K562 (cell line): ENCODE data around the gene SH3D21. TPM values are rescaled to one million over a fixed set of nuclear protein-coding genes. Genes with fewer than 3 reads are reported as not detected.

Experiments used
- BMI1 ChIP-seq: fragments of 150-350 bp; IDR thresholded peaks from 2 replicates; pipeline ENCODE4 v1.6.1; 2014; ENCODE audit warnings: low read length
- CBFA2T2 ChIP-seq: fragments of 450-650 bp; conservative IDR thresholded peaks from 2 replicates; pipeline ENCODE4 v1.6.1; 2017; ENCODE audit warnings: mild to moderate bottlenecking
- E2F3 ChIP-seq: fragments of 250-450 bp; sonication (Bioruptor Pico); IDR thresholded peaks from 2 replicates; pipeline ENCODE4 v1.4.0; 2020; ENCODE audit warnings: mild to moderate bottlenecking
- FOXJ2 ChIP-seq: fragments of 200-800 bp; sonication (Bioruptor generic); IDR thresholded peaks from 2 replicates; pipeline ENCODE4 v1.6.1; 2016; ENCODE audit warnings: missing genetic modification characterization, missing compliant biosample characterization
- HNRNPUL1 ChIP-seq: fragments of 200-400 bp; formaldehyde crosslinking; IDR thresholded peaks from 2 replicates; pipeline ENCODE4 v1.6.1; 2017; ENCODE audit warnings: low read length
- MYC ChIP-seq, 2 experiments: fragments of 250-450 bp in 1 of 2; sonication (Bioruptor Pico) in 1 of 2; IDR thresholded peaks; 2 replicates each; pipeline versions ENCODE4 v1.5.1 to v1.6.1; 2012 to 2021; ENCODE audit warnings: low read depth in 2 of 2, borderline replicate concordance in 1 of 2, improper control_type of control experiment in 1 of 2, low read length in 1 of 2, mild to moderate bottlenecking in 1 of 2, moderate library complexity in 1 of 2
- SMARCC2 ChIP-seq: fragments of 450-650 bp; IDR thresholded peaks from 2 replicates; pipeline ENCODE4 v1.6.1; 2017; ENCODE audit warnings: antibody characterized with exemption, moderate library complexity, mild to moderate bottlenecking, low read depth
- ZBTB11 ChIP-seq, 3 experiments: fragments of 200-800 bp in 1 of 3; fragments of 250-450 bp in 1 of 3; fragments of 450-650 bp in 1 of 3; sonication (Bioruptor Pico) in 1 of 3; sonication (Bioruptor generic) in 1 of 3; formaldehyde crosslinking in 1 of 3; IDR thresholded peaks; 2 replicates each; pipeline versions ENCODE4 v1.6.1 to v1.8.0; 2016 to 2022; ENCODE audit warnings: mild to moderate bottlenecking in 2 of 3, missing genetic modification characterization in 2 of 3, missing compliant biosample characterization in 1 of 3, moderate library complexity in 1 of 3
- ZNF384 ChIP-seq: IDR thresholded peaks from 2 replicates; pipeline ENCODE4 v1.6.1; 2012; ENCODE audit warnings: low read depth, low read length, improper control_type of control experiment
- ZNF395 ChIP-seq: fragments of 200-800 bp; sonication (Bioruptor generic); IDR thresholded peaks from 2 replicates; pipeline ENCODE4 v1.6.1; 2017; ENCODE audit warnings: missing genetic modification characterization, missing compliant biosample characterization
- ZNF79 ChIP-seq: fragments of 250-450 bp; sonication (Bioruptor Pico); IDR thresholded peaks from 2 replicates; pipeline ENCODE4 v1.4.0; 2020; ENCODE audit warnings: low read depth, mild to moderate bottlenecking, moderate library complexity
- polyA plus RNA-seq, 8 experiments: library from polyadenylated mRNA; depleted of rRNA in 4 of 8; stranded (reverse) in 5 of 8; unstranded in 3 of 8; fragments of >200 nt; fragmentation: Nextera tagmentation in 2 of 8; fragmentation: Illumina TruSeq in 1 of 8; extraction: Ambion mirVana in 2 of 8; extraction: Trizol in 1 of 8; gene quantifications; 2 replicates each; pipeline versions ENCODE4 v1.2.1 to v1.2.3, GENCODE V29; 2011 to 2014; ENCODE audit warnings: inconsistent platforms in 1 of 8, missing spikeins in 1 of 8
- total RNA-seq, 7 experiments: library from RNA; depleted of rRNA in 6 of 7; stranded (reverse); fragments of >200 nt in 6 of 7; fragmentation: Illumina TruSeq in 2 of 7; extraction: Trizol in 2 of 7; gene quantifications; 2 replicates each; pipeline versions ENCODE4 v1.2.1 to v1.2.3, GENCODE V29; 2011 to 2021; ENCODE audit warnings: low replicate concordance in 1 of 7
- TF ChIP-seq, protein P1 (sequence below): sonication (generic); formaldehyde crosslinking; IDR thresholded peaks from 2 replicates; pipeline ENCODE4 v1.8.1; 2023; ENCODE audit warnings: mild to moderate bottlenecking, missing genetic modification reagents
- TF ChIP-seq, protein P2 (sequence below): fragments of 250-450 bp; sonication (Bioruptor Pico); IDR thresholded peaks from 2 replicates; pipeline ENCODE4 v1.8.0; 2022; ENCODE audit warnings: inconsistent platforms, mild to moderate bottlenecking, moderate library complexity, borderline replicate concordance
- TF ChIP-seq, protein P3 (sequence below): IDR thresholded peaks from 2 replicates; pipeline ENCODE4 v1.6.1; 2011; ENCODE audit warnings: borderline replicate concordance, low read depth, mild to moderate bottlenecking, moderate library complexity, low read length; ENCODE audit not compliant: insufficient read depth, poor library complexity, severe bottlenecking

SH3D21 gene
- total and polyA plus RNA-seq, 9 of the 15 experiments (the other 6 are each of a cell fraction or from before 2014, with no cell fraction given), result 0.01 to 4.7 (median 1.8) TPM

- TF ChIP-seq, protein P1, sequence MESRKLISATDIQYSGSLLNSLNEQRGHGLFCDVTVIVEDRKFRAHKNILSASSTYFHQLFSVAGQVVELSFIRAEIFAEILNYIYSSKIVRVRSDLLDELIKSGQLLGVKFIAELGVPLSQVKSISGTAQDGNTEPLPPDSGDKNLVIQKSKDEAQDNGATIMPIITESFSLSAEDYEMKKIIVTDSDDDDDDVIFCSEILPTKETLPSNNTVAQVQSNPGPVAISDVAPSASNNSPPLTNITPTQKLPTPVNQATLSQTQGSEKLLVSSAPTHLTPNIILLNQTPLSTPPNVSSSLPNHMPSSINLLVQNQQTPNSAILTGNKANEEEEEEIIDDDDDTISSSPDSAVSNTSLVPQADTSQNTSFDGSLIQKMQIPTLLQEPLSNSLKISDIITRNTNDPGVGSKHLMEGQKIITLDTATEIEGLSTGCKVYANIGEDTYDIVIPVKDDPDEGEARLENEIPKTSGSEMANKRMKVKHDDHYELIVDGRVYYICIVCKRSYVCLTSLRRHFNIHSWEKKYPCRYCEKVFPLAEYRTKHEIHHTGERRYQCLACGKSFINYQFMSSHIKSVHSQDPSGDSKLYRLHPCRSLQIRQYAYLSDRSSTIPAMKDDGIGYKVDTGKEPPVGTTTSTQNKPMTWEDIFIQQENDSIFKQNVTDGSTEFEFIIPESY, result peak; percentile 88
- TF ChIP-seq SMARCC2 (no peak), FOXJ2 (tag) (no peak), ZNF384 (no peak), ZBTB11 (CRISPR knock-in tag; IDR thresholded peaks at IDR 0.05) (peak in 1 of 3 experiments; percentile 44; a peak in 1 of 6 replicates), ZNF79 (0 out of 2 replicates have a peak, but pooled peaks have one; percentile 38), HNRNPUL1 (no peak), E2F3 (CRISPR knock-in tag) (no peak; the same call in none of the 2 replicates), CBFA2T2 (peak; percentile 74), ZNF395 (CRISPR knock-in tag) (peak; percentile 95), MYC (IDR thresholded peaks at IDR 0.05; ENCODE audit: low read depth, low read length) (peak; percentile 96), MYC (CRISPR knock-in tag; IDR thresholded peaks at IDR 0.05; ENCODE audit: borderline replicate concordance, low read depth) (0 out of 2 replicates have a peak, but pooled peaks have one; percentile 27), BMI1 (no peak)
- TF ChIP-seq, protein P2, sequence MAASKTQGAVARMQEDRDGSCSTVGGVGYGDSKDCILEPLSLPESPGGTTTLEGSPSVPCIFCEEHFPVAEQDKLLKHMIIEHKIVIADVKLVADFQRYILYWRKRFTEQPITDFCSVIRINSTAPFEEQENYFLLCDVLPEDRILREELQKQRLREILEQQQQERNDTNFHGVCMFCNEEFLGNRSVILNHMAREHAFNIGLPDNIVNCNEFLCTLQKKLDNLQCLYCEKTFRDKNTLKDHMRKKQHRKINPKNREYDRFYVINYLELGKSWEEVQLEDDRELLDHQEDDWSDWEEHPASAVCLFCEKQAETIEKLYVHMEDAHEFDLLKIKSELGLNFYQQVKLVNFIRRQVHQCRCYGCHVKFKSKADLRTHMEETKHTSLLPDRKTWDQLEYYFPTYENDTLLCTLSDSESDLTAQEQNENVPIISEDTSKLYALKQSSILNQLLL (CRISPR knock-in tag), result no peak
- TF ChIP-seq, protein P3, sequence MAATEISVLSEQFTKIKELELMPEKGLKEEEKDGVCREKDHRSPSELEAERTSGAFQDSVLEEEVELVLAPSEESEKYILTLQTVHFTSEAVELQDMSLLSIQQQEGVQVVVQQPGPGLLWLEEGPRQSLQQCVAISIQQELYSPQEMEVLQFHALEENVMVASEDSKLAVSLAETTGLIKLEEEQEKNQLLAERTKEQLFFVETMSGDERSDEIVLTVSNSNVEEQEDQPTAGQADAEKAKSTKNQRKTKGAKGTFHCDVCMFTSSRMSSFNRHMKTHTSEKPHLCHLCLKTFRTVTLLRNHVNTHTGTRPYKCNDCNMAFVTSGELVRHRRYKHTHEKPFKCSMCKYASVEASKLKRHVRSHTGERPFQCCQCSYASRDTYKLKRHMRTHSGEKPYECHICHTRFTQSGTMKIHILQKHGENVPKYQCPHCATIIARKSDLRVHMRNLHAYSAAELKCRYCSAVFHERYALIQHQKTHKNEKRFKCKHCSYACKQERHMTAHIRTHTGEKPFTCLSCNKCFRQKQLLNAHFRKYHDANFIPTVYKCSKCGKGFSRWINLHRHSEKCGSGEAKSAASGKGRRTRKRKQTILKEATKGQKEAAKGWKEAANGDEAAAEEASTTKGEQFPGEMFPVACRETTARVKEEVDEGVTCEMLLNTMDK, result no peak
Observed at GRCh38 chr1:36321119-36321951, 15.2 kb downstream of the SH3D21 start (continued).
